Choroid plexus epithelial cell (primary cell): ENCODE measurements around the gene TGM3.

Source experiments
- DNase-seq: peaks from one replicate; pipeline ENCODE4 v3.0.0-alpha.2; 2010; ENCODE audit warnings: low read depth
- H3K4me3 ChIP-seq: 2 replicates; pipeline ENCODE4 v1.5.1; 2011; ENCODE audit warnings: low read depth, mild to moderate bottlenecking, control low read depth, low read length, moderate library complexity
- TF ChIP-seq, protein P1 (sequence below): conservative IDR thresholded peaks from 2 replicates; pipeline ENCODE4 v1.5.1; 2011; ENCODE audit warnings: low read depth, mild to moderate bottlenecking, control low read depth, inconsistent platforms, low read length, moderate library complexity

Gene TGM3

DNA sequence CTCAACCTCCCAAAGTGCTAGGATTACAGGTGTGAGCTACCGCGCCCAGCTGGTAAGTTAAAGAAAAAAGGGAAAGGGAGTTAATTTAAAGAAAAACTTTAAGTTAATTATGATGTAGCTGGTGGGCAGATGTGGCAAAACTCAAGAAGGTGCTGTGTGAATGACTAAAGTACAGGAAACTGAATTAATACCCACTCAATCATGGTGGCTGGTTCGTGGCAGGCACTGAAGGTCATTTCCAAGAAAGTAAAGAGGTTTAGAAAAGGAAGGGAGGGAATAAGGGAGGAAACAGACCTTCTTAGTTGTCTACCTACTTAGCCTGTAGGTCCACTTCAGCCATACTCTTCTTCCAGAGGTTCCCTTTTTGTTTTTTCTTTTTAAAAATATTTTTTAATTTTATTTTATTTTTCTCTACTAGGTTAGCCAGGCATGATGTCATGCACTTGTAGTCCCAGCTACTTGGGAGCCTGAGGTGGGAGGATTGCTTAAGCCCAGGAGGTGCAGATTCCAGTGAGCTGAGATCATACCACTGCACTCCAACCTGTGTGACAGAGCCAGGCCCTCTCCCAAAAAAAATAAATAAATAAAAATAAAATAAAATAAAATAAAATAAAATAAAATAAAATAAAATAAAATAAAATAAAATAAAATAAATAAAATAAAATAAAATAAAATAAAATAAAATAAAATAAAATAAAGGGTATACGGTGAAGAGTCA is 11.9 kb upstream of the TGM3 start:
- TF ChIP-seq, protein P1, sequence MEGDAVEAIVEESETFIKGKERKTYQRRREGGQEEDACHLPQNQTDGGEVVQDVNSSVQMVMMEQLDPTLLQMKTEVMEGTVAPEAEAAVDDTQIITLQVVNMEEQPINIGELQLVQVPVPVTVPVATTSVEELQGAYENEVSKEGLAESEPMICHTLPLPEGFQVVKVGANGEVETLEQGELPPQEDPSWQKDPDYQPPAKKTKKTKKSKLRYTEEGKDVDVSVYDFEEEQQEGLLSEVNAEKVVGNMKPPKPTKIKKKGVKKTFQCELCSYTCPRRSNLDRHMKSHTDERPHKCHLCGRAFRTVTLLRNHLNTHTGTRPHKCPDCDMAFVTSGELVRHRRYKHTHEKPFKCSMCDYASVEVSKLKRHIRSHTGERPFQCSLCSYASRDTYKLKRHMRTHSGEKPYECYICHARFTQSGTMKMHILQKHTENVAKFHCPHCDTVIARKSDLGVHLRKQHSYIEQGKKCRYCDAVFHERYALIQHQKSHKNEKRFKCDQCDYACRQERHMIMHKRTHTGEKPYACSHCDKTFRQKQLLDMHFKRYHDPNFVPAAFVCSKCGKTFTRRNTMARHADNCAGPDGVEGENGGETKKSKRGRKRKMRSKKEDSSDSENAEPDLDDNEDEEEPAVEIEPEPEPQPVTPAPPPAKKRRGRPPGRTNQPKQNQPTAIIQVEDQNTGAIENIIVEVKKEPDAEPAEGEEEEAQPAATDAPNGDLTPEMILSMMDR = no peak
- no peak for DNase-seq
- no peak overlapping the region for H3K4me3 ChIP-seq

DNA sequence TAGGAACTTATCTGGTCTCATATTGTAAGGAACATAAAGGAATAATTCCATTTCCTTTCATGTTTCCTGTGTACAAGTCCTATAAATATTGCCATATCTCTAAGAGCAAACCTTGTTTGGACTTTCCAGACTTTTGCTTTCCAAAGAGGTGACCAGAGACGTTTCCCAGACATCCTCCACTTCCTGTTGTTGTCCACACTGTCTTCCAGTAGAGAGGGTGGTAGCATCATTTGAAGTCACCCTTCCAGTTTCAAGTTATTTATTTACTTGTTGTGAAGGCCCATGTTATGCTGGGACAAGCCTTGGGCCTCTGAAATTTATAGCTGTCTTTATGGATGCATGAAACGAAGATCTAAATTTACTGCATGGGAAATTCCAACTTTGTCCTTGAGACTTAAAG is 10.6 kb upstream of the TGM3 start:
- no peak for DNase-seq
- H3K4me3 ChIP-seq = no peak overlapping the region
- TF ChIP-seq, protein P1 = no peak

DNA sequence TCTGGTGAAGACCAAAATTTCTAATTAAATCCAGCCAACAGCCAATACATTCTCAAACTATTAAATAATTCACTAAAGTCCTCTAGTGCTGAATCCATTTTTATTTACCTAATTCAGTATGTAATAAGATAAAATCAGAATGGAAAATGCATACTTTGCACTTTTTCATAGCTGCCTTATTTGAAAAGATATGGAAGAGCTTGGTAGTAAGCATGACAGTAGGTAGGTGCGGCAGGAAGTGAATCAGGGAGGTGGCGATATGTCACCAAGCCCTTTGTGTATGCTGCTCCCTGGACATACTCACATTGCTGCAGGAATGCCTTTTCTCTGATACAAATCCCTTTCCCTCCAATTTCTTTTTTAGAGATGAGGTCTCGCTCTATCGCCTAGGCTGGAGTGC is 10.2 kb upstream of the TGM3 start:
- no peak for DNase-seq
- TF ChIP-seq, protein P1 = no peak
- no peak overlapping the region for H3K4me3 ChIP-seq

DNA sequence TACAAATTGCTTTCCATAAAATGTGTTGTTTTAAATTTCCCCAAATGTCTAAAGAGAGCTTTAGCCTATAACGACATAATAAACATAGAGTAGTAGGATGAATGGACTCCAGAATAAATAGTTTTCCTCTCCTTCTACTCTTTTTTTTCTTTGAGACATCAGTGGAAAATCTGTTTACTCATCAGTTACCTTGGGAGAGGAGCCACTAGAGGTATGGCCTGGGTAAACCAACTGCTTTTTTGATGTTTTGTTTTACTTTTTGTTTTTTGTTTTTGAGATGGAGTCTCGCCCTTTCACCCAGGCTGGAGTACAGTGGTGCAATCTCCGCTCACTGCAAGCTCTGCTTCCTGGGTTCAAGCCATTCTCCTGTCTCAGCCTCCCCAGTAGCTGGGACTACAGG is 8.3 kb upstream of the TGM3 start:
- no peak overlapping the region for H3K4me3 ChIP-seq
- no peak for DNase-seq
- TF ChIP-seq, protein P1 = no peak

DNA sequence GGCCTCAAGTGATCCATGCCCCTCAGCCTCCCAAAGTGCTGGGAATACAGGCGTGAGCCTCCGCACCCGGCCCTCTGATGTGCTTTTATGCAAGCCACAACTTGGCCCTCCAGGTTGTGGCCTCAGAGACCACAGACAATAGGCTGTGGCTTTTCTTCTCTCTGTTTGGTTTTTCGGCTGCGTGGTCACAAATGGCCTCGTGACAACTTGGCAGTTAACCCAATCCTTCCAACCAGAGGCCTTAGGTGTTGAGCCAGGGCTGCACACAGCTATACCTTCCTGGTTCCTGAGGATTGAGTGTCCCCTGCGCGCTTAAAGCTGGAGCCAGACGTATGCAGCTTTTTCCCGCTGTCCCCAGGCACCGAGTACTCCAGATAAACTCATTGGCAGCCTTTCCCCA is 6.3 kb upstream of the TGM3 start:
- no peak overlapping the region for H3K4me3 ChIP-seq
- TF ChIP-seq, protein P1 = no peak
- DNase-seq = no peak

DNA sequence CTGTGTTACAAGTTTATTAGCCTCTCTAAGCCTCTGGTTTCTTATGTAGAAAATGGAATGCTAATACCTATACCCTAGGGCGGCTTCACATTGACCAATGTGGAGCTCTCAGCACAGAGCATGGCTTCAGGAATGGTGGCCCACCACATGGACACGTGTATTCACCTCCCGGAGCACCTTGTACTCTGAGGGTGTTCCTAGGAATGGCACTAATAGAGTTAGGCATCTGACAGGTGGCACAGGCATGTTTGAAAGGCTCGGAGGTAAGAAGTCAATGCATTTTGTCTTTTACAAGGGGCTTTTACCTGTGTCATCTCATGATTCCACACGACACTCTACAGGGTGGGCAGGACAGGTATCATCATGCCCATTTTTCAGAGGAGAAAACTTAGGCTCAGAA is 5.3 kb upstream of the TGM3 start:
- TF ChIP-seq, protein P1 = no peak
- DNase-seq = no peak
- H3K4me3 ChIP-seq = no peak overlapping the region

DNA sequence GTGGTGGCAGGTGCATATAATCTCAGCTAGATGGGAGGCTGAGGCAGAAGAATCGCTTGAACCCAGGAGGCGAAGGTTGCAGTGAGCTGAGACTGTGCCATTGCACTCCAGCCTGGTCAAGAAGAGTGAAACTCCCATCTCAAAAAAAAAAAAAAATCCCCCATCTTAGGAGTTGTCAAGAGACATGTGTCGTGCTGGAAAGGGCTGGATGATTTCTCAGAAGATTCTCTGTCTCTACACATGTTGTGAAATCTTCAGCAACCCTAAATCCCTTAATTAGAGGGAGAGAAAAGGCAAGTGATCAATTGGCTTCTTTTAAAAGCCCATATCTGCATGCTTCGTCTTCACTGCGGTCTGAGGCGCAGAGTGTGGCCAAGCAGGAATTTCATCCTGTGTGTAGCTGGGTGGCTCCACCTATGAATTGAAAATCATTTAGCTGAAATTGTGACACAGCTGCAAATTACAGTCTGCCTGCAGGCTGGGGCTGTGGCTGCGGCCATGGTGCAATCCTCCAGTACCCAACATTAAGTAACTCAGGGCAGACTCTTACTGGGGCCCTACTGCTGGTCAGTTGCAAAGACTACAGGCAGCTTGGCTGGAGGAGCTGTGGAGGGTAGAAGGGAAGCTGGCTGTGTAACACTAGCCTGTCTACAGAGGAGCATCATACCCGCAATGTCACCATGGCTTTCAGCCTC is 3.2 kb upstream of the TGM3 start:
- no peak for DNase-seq
- TF ChIP-seq, protein P1 = no peak

More for the DNA sequence above, 3.2 kb upstream of the TGM3 start:
- no peak overlapping the region for H3K4me3 ChIP-seq
